RWPE1 (cell line): ENCODE results near the gene AMBN.

Experiments used
- CTCF ChIA-PET: fragments of 350-600 bp; sonication (Branson Sonifier 250); formaldehyde crosslinking; extraction: SDS; loops from one replicate; lab custom pipeline; 2021; lab: Yijun Ruan, JAX
- POLR2A ChIA-PET: fragments of 400-600 bp; formaldehyde crosslinking; extraction: SDS; loops from one replicate; lab custom pipeline; 2020; ENCODE audit warnings: antibody characterized with exemption; ENCODE audit not compliant: low non-redundant PET; lab: Yijun Ruan, JAX
- DNase-seq: peaks from one replicate; pipeline ENCODE4 v3.0.0; 2012; ENCODE audit warnings: low spot score
- H3K27ac ChIP-seq: fragments of 450-650 bp; 2 replicates; pipeline ENCODE4 v1.5.1; 2017
- CTCF ChIP-seq: fragments of 450-650 bp; conservative IDR thresholded peaks from 2 replicates; pipeline ENCODE4 v1.5.1; 2017; ENCODE audit warnings: low read depth, mild to moderate bottlenecking

Gene AMBN

GRCh38 chr4:70651864-70652506 lies 59.9 kb downstream of the AMBN start:
- ChIA-PET POLR2A (no interaction called here), CTCF (interaction anchor here (0.5 to 0.9 kb wide), 11 partner anchors 12 to 350 kb away, joined by 3 to 7 read pairs (median 4); no protein-coding TSS in a partner anchor)
- peak; percentile 53 for TF ChIP-seq CTCF
- H3K27ac ChIP-seq: no peak overlapping the region
- DNase-seq: peak; percentile 38

GRCh38 chr4:70654605-70655011 lies 62.6 kb downstream of the AMBN start:
- DNase-seq: no peak
- TF ChIP-seq CTCF: no peak
- no peak overlapping the region for H3K27ac ChIP-seq
- ChIA-PET POLR2A (no interaction called here), CTCF (no interaction called here)
